Lower leg skin (tissue), 3 donors: ENCODE measurements around the gene EYS.

Experiments
- CTCF ChIP-seq, 3 donors: fragments of 450-650 bp; IDR thresholded peaks; one replicate each; pipeline ENCODE4 v1.5.1; 2016; ENCODE audit warnings: antibody characterized with exemption in 3 of 3, mild to moderate bottlenecking in 3 of 3, moderate library complexity in 2 of 3
- POLR2A ChIP-seq, 2 donors: fragments of 450-650 bp; IDR thresholded peaks; one replicate each; pipeline ENCODE4 v1.6.1; 2016 to 2017; ENCODE audit warnings: antibody characterized with exemption in 2 of 2, mild to moderate bottlenecking in 1 of 2, moderate library complexity in 1 of 2

- TF ChIP-seq CTCF (IDR thresholded peaks at IDR 0.05) (no peak), POLR2A (IDR thresholded peaks at IDR 0.05) (no peak)
Measured at GRCh38 chr6:64908104-64908503, 798.9 kb downstream of the EYS start.
